Nephron (organoid): ENCODE measurements around the gene LETMD1.

Source experiments
- H3K27ac Mint-ChIP-seq, 3 experiments: 2 replicates each; pipeline ENCODE4 v1.8.0; 2020; ENCODE audit warnings: mixed read lengths in 3 of 3, mild to moderate bottlenecking in 2 of 3, moderate library complexity in 1 of 3
- H3K27me3 Mint-ChIP-seq: 2 replicates; pipeline ENCODE4 v1.8.0; 2021; ENCODE audit warnings: low read depth, mild to moderate bottlenecking, moderate library complexity, mixed read lengths
- H3K36me3 Mint-ChIP-seq: 2 replicates; pipeline ENCODE4 v1.8.0; 2020; ENCODE audit warnings: low read depth, mixed read lengths
- H3K4me1 Mint-ChIP-seq: 2 replicates; pipeline ENCODE4 v1.8.0; 2020; ENCODE audit warnings: mixed read lengths
- H3K4me3 Mint-ChIP-seq, 3 experiments: 2 replicates each; pipeline ENCODE4 v1.8.0; 2020; ENCODE audit warnings: mild to moderate bottlenecking in 3 of 3, mixed read lengths in 3 of 3, moderate library complexity in 2 of 3
- H3K9me3 Mint-ChIP-seq: 2 replicates; pipeline ENCODE4 v1.8.0; 2020; ENCODE audit warnings: mixed read lengths
- CTCF ChIP-seq, 3 experiments: fragments of 200-600 bp; sonication (generic); IDR thresholded peaks; one replicate each; pipeline ENCODE4 v1.5.0; 2021; ENCODE audit warnings: antibody characterized with exemption in 3 of 3; ENCODE audit not compliant: unreplicated experiment in 3 of 3

Gene LETMD1

DNA sequence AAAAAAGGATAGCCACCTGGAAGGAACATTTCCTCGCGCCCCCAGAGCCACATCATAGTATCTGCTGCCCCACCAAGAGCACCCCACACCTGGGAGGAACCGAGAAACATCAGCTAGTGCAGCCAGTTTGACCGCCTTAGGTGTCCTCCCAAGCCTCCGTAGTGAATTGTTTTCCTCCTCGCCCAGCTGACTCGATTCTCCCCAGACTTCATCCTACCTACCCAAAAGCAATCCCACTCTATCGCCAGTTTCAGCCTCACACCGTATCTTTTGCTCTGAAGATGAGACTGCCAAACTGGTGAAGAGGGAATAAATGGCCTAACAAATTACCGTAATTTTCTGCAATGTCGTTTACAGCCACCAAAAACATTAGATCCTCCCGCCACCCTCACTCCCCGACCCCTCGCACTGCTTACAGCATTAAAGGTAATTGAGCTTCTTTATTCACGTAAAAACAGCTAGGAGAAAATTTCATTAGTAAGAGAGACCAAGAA, 20.7 kb upstream of the LETMD1 start:
- Mint-ChIP-seq H3K27ac (peak overlapping the region; percentile 7 to 80 (median 7)), H3K4me3 (peak overlapping the region; percentile 55 to 76 (median 63)), H3K36me3 (no peaks in the 10 kb centered on the region), H3K27me3 (no peaks in the 10 kb centered on the region), H3K4me1 (peaks cover 19% of the 10 kb centered on the region), H3K9me3 (no peaks in the 10 kb centered on the region)
- no peak for TF ChIP-seq CTCF (IDR thresholded peaks at IDR 0.05; ENCODE audit: unreplicated experiment in 3 of 3)

DNA sequence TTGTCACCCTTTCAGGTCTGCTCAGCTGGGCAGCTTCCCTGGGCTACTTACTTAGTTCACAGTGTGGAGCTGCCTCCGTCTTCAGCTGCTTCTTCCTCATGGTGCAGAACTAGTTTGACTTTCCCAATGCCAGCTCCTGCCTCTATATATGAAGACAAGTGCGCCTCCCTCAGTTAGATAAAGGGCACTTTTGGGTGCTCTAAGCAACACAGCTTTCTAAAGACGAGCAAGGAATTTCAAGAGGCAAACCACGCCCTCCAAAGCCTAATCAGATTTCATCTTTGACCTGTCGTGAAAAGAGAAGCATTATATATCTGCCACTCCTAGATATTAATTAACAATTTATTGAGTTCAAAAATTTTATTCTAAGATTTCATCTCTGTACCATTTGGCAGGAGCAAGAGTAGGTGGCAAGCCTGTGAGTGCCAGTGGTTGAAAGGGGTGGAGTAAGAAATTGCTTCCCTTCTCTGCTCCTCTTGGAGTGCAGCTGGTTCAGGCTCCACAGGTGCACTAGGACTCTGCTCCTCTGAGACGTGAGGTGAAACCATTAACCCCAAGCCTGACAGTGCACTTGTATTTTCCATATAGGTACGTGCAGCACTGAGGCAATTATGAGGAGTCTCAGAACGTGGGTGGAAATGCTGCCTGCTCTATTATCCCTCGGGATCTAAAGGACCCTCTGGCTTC, 19.9 kb upstream of the LETMD1 start:
- Mint-ChIP-seq H3K4me3 (peak overlapping the region; percentile 16 to 72 (median 65)), H3K9me3 (no peaks in the 10 kb centered on the region), H3K27ac (peak overlapping the region; percentile 7 to 80 (median 49)), H3K36me3 (no peaks in the 10 kb centered on the region), H3K4me1 (peaks cover 19% of the 10 kb centered on the region), H3K27me3 (no peaks in the 10 kb centered on the region)
- peak in 1 of 3 experiments; percentile 19 for TF ChIP-seq CTCF (IDR thresholded peaks at IDR 0.05; ENCODE audit: unreplicated experiment in 3 of 3)

- Mint-ChIP-seq H3K36me3 (no peaks in the 10 kb centered on the region), H3K9me3 (no peaks in the 10 kb centered on the region), H3K4me3 (peak overlapping the region in 2 of 3 experiments; percentile 0 to 16)
These were observed 19.3 kb upstream of the LETMD1 start for GRCh38 chr12:51028813-51029150.

GRCh38 chr12:51033048-51033447, 15.1 kb upstream of the LETMD1 start:
- no peak overlapping the region for H3K4me3 Mint-ChIP-seq
- H3K27me3 Mint-ChIP-seq: no peaks in the 10 kb centered on the region
- H3K4me1 Mint-ChIP-seq: no peaks in the 10 kb centered on the region
- H3K36me3 Mint-ChIP-seq: no peaks in the 10 kb centered on the region
- H3K9me3 Mint-ChIP-seq: no peaks in the 10 kb centered on the region
- H3K27ac Mint-ChIP-seq: no peak overlapping the region
- no peak for TF ChIP-seq CTCF (IDR thresholded peaks at IDR 0.05; ENCODE audit: unreplicated experiment in 3 of 3)

More at GRCh38 chr12:51028813-51029150, 19.3 kb upstream of the LETMD1 start:
- no peak for TF ChIP-seq CTCF (IDR thresholded peaks at IDR 0.05; ENCODE audit: unreplicated experiment in 3 of 3)
- H3K4me1 Mint-ChIP-seq: peaks cover 19% of the 10 kb centered on the region
- no peaks in the 10 kb centered on the region for H3K27me3 Mint-ChIP-seq
- H3K27ac Mint-ChIP-seq: peak overlapping the region; percentile 6 to 80 (median 7)

- H3K9me3 Mint-ChIP-seq: no peaks in the 10 kb centered on the region
- no peaks in the 10 kb centered on the region for H3K4me1 Mint-ChIP-seq
- H3K4me3 Mint-ChIP-seq: no peak overlapping the region
- TF ChIP-seq CTCF (IDR thresholded peaks at IDR 0.05; ENCODE audit: unreplicated experiment in 3 of 3): no peak
- no peaks in the 10 kb centered on the region for H3K27me3 Mint-ChIP-seq
- no peaks in the 10 kb centered on the region for H3K36me3 Mint-ChIP-seq
- H3K27ac Mint-ChIP-seq: no peak overlapping the region
These were observed 14.6 kb upstream of the LETMD1 start for GRCh38 chr12:51033457-51034089.
